ENCODE measurements around the gene HHIPL1. TPM values are rescaled to one million over a fixed set of nuclear protein-coding genes. Genes with fewer than 3 reads are reported as not detected.

Gene HHIPL1
- total RNA-seq, 1 experiment from 2014 or later = not detected

DNA sequence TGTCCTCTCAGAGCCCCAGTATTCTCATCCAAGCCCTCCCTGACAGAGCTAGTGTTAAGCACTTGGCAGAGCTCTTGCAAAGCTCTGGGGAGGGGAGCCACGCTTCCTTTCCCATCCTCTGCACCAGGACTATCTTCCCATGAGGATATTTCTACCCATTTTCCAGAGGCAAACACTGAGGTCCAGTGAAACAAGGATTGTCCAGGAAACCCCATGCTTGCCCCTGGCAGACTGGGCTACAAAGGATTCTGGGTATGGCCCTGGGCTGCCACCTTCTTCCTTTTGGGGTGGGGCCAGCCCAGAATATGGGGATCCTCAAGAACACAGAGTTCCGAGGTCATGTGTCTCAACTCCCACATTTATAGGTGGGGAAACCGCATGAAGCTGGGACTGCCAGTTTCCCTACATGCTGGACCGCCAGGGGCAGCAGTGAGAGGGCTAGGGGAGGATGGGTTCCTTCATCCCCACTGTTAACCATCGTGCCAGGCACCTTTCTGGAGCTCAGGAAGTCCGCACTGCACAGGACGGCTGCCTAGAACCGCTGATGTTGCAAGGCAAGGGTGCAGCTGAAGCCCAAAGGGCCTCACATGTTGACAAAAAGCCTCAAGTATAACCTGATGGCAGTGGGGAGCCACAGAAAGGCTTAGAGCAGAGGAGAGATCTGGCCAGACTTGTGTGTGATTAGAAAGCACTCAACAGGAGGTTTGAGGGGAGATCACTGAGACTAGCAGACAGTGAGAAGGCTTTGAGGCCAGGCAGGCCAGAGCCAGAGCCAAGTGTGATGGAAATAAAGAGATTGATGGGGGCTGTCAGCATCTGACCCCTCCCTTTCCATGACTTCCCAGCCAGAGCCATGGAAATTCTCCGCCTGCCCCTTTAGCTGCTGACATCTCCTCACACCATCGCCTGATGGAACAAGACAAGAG, 35.4 kb upstream of the HHIPL1 start:
- DNase-seq (ENCODE audit: low spot score) = no peak

DNA sequence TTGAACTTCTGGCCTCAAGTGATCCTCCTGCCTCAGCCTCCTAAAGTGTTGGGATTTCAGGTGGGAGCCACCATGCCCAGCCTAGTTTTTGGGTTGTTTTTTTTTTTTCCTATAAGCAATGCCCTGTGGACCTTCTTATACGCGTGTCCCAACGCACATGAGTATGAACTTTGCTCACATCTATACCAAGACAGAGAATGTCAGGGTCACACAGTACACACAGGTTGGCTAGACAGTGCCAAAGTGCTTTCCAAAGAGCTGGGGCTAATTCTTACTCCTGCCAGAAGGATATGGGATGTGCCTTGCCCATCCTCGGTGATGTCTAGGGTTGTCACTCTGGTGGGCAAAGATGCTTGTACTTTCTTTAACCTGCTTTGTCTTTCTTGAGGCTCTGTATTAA, 33.3 kb upstream of the HHIPL1 start:
- no peak for DNase-seq (ENCODE audit: low spot score)

DNA sequence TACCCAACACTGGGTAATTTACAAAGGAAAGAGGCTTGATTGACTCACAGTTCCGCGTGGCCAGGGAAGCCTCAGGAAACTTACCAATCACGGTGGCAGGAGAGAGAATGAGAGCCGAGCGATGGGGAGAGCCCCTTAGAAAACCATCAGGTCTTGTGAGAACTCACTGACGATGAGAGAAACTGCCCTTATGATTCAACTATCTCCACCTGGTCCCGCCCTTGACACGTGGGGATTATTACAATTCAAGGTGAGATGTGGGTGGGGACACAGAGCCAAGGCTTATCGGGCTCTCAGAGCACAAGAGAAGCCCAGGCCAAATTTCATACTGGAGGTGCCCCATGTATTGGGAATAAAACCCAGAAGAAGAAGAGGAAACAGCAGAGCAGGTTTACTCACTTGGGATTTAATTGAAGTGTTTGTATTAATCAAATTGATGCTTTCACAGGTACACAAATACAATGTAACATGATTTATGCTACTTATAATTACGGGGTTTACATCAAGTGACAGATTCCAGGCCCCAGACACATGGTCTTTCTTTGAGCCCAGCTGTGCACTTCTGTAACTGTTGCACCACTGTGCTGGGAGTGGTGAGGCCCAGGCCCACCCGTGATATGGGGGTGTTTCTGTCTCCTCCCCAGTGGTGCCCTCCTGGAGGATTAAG, 32.7 kb upstream of the HHIPL1 start:
- DNase-seq (ENCODE audit: low spot score) = no peak

DNA sequence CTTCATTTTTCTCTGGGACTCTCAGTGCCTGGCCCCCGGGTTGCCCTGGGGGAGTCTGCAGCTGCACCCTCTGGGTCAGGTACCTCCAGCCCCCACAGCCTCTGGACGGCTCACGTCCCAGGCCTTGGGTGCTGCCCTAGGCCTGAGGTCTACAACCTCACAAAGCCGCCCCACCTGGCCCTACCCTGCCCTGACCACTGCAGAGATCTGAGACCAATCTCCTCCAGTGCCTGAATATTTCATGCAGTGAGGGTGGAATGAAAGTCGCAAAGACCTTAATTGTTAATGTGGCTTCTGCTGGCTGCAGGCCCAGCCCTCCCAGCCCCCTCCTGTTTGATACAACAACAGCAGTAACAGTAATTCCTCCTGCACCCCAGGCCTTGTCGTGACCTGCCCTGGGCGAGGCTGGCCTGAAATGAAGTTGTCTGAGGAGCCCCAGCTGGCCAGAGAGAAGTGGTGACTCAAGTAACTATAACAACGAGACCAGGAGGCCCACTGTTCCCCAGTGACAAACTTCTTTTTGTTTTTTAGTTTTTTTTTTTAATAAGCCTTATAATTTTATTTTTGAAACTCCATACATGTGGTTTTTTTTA, 32.1 kb upstream of the HHIPL1 start:
- no peak for DNase-seq (ENCODE audit: low spot score)

DNA sequence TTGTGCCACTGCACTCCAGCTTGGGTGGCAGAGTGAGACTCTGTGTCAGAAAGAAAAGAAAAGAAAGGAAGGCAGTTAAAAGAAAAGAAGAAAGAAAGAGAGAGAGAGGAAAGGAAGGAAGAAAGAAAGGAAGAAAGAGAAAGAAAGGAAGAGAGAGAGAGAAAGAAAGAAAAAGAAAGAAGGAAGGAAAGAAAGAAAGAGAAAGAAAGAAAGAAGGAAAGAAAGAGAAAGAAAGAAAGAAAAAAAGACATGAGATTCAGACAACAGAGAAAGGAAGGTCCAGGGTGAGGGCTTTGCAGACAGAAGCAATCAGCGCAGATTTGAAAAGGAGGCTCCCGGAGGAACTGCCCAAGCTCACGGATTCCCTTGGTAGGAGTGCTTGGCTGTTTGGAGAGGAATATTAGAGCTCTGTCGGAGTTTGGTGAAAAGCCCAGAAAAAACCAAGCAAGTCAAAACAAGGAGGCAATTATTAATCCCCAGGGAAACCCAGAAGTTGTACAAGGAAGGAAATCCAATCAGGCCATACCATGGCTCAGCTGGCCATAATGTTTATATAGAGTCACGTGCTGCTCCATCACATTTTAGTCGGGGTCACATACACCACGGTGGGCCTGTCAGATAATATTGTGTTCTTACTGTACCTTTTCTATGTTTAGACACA, 29.3 kb upstream of the HHIPL1 start:
- no peak for DNase-seq (ENCODE audit: low spot score)

DNA sequence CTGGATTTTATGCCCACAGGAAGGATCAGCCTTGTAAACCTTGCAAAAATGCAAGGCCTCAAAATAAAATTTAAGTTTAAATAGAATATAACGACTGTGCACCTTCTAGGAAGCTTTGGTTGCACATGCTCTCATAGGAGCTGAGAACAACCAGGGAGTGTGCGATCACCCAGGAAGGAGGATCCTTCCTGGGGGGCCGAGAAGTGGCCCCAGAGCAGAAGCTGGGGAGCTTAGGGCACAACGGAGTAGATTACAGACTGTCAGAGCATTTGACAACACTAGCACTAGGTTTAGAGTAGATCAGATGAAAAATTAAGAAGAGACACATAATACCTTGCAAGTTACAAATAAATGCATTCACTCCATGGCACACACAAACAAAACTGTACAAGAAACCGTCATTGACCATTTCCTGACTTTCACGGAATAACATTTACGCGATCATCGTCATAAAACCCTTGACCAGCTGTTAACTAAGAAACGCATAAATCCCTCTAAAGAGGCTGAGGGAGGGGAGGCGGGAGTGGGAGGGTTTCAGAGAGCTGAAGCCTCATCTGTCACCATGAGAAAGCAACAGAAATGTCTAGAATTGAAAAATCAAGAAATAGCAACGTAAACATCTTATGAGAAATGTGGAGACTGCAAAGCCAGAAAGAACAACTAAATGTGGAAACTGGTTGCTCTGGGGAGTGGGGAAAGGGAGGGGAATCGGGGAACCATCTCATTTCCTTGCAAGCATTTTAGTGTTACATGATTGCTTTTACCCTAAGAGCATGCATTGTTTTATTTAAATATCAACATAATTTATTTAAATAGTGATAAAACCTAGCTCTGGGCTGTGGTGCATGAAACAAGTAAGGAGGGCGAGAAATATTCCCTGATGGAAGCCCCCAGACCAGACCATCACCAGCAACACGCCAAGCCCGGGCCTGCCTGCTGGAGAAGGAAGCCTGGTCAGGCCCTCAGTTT, 27.8 kb upstream of the HHIPL1 start:
- DNase-seq (ENCODE audit: low spot score) = no peak

DNA sequence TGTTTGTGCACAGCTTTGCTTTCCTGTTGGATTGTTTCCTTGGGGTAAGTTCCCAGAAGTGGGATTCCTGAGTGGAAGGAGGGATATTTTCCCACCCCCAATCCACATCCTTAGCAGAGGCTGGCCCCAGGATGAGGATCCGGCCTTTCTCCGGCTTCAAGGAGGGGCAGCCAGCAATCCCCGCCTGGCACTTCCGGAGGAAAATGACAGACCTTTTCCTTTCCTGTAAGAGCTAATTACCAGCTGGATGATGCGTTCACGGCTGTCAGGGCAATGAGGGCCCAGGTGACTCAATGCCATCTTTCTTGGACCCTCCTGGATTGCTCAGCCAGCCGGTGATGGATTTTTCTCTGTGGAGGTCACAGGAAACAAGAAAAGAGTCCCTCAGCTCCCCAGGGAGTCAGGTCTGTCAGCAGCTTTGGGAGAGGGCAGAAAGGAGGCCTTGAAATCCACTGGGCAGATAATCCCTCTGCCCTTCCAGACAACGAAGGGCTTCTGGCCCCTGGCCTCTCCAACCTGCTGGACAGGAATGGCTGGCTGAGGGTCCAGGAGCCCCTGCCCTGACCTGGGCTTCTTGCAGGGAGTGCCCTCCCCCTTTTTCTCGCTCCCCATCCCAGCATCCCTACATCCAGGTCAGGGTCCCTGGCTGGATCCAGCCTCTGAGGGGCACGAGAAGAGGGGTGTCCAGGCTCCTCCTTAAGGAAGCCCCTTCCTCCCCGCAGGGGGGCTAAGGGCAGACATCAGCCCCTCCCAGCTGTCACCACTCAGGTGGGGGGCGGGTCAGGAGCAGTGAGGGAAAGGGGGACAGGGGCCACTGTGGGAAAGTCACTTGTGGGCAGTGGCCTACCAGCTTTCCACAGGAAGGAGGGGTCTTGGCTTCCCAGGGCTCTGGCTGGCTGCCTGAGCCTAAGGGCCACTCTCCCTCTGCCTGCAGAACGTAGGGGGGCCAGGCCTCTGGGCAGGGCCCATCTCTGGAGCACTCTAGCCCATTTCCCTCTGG, 24.8 kb upstream of the HHIPL1 start:
- DNase-seq (ENCODE audit: low spot score) = no peak

DNA sequence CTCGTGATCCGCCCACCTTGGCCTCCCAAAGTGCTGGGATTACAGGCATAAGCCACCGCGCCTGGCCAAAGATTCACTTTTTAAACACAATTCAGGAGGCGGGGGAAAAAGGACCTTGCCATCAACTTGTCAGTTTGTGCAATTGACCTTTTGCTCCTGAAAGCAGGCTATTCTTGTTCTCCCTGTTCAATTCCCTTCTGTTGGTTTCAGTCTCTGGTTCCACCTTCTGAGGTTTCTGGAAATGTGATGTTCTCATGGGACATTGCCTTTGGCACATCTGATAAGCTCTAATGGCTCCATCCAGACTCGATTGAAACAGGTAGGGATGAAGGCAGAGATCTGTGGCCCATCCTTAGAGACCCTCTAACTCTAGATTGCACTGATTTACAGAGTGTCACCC, 23.0 kb upstream of the HHIPL1 start:
- DNase-seq (ENCODE audit: low spot score) = no peak

DNA sequence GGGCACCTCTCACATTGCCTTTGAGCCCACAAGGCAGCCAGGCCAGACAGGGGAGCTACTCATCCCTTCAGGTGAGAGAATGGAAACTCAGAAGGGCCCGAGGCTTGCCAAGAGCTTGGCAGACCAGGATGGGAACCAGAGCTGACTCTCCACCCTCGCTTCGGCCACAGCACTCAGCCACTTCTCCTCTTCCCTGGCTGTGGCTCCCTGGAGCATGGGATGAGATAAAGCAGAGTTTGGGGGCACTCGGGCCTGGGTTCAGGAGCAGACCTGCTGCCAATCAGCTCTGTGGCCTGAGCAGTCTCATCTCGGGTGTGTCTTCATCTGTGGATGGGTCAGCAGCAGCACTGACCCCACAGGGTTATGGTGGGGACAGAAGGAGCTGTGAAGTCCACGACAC, 20.9 kb upstream of the HHIPL1 start:
- no peak for DNase-seq (ENCODE audit: low spot score)

DNA sequence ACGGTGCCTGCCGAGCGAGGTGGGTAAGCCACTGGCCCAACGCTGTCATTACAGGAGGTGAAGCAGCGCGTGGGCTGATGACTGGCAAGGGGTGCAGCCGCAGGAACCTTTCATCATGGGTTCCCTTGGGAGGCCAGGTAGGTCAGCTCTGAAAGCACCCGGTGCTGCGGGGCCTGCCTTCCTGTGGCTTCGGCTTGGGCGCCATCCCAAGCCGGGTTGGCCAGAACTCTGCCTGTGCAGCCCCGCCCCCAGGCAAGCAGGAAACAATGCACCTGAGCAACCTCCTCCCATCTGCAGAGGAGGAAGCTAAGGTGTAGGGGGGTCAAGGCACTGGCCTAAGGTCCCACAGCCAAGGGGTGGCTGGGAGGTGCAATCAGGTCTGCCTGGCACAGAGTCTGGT, 20.0 kb upstream of the HHIPL1 start:
- DNase-seq (ENCODE audit: low spot score) = no peak

DNA sequence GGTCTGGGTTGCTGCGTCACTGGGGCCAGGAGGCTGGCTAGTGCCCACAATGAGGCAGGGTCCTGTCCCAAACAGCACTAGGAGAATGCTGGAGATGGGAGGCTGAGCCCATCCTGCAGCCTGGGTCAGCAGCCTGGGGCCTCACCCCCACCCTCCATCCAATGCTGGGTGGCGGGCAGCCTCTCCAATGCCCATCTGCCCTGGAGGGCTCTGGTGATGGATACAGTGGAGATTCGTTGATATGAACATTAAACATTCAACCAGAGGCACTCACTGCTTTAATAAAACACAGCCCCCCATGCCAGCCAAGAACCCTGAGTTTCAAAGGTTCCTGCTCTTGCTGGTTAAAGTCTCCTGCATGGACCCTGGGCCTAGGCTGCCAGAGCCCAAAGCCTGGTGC, 19.5 kb upstream of the HHIPL1 start:
- no peak for DNase-seq (ENCODE audit: low spot score)

DNA sequence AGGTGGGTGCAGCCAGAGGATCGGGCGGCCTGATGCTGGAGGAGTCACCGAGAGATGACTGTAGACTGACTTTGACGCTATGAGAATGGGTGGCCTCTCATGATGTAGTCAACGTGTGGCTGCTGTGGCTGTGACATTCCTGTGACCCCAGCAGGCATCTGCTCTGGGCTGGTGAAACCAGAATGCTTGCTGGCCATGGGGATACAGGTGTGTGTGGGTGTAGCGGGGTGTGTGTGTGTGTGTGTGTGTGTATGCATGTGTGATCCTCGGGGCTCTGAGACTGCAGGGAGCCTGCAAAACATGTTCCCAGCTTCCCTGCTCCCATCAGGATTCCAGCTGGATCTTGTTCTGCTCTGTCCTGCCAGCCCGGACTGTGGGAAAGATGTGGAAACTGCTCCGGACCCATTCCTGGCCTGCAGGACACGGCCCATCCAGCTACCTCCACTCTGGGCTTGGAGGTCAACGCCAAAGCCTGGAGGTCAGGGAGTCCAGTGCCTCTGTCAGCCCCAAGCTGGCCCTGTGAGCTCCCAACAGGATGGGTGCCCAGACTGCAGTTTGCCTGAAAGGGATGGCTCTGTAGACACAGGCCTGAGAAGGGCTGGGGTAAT, 18.8 kb upstream of the HHIPL1 start:
- no peak for DNase-seq (ENCODE audit: low spot score)

DNA sequence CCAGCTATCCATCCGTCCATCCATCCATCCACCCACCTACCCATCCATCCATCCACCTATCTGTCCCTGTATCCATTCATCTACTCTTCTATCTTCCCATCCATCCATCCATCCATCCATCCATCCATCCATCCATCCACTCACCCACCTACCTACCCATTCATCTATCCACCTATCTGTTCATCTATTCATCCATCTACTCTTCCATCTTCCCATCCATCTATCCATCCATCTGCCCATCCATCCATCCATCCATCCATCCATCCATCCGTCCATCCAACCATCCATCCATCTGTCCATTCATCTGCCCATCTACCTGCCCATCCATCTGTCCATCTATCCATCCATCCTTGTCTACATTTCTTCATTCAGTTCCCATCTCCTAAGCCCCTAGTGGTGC, 17.8 kb upstream of the HHIPL1 start:
- no peak for DNase-seq (ENCODE audit: low spot score)

DNA sequence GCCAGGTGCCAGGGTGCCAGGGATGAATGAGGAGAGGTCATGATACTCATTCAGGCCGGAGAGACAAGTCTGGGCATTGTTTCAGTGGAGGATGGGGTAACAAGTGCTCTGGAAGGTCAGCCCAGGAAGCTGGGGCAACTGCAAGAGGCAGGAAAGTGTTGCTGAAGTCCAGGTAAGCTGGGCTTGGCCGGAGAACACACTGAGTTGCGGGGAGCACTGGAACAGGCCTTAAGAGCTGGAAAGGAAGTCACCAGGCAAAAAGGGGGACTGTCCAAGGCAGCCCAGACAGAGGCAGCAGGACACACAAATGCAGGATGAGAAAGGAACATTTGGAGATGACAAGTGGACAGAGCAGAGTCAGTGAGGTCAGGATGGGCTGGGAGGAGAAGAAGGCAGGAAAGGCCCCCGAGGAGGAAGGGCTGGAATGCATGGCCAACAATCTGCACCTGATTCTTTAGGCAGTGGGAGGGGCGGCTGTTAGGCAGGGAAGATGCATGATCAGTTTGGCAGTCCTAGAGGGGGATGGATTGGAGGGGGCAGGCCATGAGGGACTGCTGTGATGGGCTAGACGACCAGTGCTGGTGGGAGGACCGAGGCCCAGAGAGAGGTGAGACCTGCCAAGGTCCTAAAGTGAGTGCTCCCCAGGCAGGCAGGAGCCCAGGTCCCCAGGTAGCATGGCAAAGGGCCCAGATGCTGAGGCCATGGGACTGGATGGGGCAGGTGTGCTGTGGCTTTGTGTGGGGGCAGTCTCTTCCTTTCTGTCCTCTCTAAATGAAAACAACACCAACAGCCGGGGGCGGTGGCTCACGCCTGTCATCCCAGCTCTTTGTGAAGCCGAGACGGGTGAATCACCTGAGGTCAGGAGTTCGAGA, 17.2 kb upstream of the HHIPL1 start:
- no peak for DNase-seq (ENCODE audit: low spot score)

DNA sequence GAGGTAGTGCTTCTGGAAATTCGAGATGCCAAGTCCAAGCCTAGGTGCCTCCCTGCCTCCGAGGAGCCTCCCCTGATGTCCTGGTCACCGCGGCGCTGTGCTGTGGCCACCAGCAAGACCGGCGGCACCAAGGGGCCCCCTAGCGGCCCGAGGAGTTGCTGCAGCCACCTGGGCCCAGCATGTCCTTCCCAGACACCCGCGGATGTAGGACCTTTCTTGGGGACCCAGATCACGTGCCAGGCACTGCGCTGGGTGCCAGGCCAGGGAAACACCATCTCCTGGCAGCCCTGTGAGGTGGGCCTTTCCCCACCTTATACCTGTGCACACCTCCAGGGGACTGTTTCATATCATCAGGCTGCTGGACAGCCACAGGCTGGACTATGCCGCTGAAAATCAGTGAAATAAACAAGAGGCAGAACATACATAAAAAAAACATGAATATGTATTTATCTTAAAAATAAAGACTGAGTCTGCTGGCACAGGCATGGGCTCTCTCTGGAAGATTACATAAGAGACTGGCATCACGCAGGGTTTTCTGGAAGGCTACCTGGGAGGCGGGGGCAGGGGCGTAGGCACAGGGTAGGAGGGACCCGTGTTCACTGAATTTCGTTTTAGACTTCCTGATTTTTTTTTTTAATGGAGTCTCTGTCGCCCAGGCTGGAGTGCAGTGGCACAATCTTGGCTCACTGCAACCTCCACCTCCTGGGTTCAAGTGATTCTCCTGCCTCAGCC, 15.9 kb upstream of the HHIPL1 start:
- peak; percentile 65 for DNase-seq (ENCODE audit: low spot score)

DNA sequence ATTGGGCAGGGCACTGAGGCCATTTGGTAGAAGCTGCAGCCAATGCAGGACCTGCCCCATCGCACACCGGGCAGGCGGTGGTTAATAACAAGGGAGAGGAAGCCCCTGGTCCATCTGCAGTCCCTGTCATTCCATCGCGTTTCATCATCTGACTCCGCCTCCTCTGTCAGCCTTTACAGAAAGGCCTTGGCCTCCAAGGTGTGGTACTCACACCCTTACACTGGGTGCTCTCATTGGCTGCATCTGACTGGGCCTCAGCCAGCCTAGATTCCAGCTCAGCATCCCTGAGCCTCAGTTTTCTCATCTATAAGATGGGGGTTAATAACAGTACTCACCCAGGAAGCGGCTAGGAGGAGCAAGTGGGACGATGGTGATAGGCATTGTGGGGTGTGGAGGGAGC, 14.7 kb upstream of the HHIPL1 start:
- DNase-seq (ENCODE audit: low spot score) = no peak

DNA sequence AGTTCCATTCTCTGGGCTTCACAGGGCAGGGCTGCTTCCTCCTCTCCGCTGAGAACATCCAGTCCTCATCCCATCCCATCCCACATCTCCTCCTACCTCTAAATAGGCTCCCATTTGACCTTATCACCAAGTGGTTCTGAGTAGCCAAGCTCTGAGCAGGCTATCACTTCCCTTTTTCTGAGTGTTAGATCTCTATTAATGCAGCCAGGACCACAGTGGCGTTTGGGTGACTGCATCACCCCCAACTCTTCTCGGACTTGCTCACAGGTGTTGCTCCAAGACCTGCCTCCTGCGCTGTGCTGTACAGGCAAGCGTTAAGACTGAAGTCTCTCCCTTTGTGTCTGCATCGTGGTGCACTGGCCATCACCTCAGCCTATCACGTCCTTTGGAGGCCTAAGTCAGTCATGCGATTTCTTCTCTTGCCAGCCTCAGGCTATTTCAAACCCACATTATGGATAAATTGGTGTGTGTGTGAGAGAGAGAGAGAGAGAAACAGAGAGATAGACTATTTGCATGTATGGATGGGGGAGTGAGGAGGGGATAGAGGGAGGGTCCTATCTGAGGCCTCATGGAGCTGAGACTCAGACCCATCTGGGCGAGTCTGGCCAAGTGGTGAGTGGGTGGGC, 12.4 kb upstream of the HHIPL1 start:
- no peak for DNase-seq (ENCODE audit: low spot score)

Measured in HT-29 (cell line).